Activated T-cell treated with anti-CD3 and anti-CD28 coated beads for 48 hours (primary cell): ENCODE measurements around the gene NPNT.
"Not testable (repeated sequence)": the region's sequence is repeated elsewhere in the genome, so short reads cannot be mapped to it uniquely, and the experiment has no call there.

Experiments
- DNase-seq: peaks from one replicate; pipeline ENCODE4 v3.0.0-alpha.2; 2020; ENCODE audit warnings: low read depth

The NPNT gene

GRCh38 chr4:105894660-105895582 is at the start of gene NPNT:
Gene NPNT (plus strand): TSS chr4:105895471. CDS start chr4:105895653, 182 bp downstream.
- no peak for DNase-seq

- no peak for DNase-seq
Observed at GRCh38 chr4:105845559-105845958, 49.7 kb upstream of the NPNT start.

- not testable (repeated sequence) for DNase-seq
Observed at GRCh38 chr4:105848359-105848758, 46.9 kb upstream of the NPNT start.

GRCh38 chr4:105851196-105851595 is 44.1 kb upstream of the NPNT start:
- DNase-seq: no peak

- DNase-seq: not testable (repeated sequence)
Observed at GRCh38 chr4:105852230-105852629, 43.0 kb upstream of the NPNT start.

- no peak for DNase-seq
Observed at GRCh38 chr4:105858466-105859040, 36.7 kb upstream of the NPNT start.

DNA sequence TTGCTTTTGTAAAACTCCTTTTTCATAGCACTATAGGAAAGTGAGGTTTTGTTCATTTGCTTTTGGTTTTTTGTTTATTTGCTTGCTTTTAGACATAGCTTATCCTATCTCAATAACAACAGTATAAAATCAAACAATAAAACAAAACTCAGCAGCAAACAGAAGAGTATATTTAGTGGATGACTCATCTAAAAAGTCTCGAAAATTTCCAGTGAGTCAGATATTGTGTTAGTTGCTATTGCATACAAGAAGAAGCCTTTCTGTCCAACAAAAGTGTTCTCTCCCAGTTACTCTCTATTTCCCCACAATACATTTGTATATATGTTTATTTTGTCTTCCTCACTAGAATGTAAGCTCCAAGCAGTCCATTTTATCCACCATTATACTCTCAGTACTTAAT is 36.0 kb upstream of the NPNT start:
- DNase-seq: no peak

GRCh38 chr4:105870963-105871362 is 24.3 kb upstream of the NPNT start:
- DNase-seq: no peak

- no peak for DNase-seq
Observed at GRCh38 chr4:105871997-105872396, 23.3 kb upstream of the NPNT start.

GRCh38 chr4:105875233-105875632 is 20.0 kb upstream of the NPNT start:
- DNase-seq: no peak

- no peak for DNase-seq
Observed at GRCh38 chr4:105878668-105879067, 16.6 kb upstream of the NPNT start.

DNA sequence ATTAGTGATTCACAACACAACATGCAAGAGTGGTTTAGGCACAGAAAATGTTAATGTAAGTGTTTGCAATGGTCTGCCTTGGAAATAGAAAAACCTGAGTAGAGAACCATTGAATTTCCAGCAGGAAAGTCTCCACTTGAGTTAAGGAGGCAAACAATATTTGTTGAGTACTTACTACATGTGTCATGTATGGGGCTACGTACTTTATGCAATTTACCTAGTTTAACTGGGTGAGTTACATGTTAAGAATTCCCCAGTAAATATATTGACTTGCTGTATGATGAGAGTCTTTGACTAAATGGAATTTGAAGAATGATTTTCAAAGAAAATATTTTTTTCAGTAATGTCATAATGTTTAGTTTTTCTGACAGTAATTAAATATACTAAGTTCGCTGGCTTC is 7.8 kb upstream of the NPNT start:
- no peak for DNase-seq

- DNase-seq: peak; percentile 10
Observed at GRCh38 chr4:105895583-105896460, 551 bp downstream of the NPNT start.

- no peak for DNase-seq
Observed at GRCh38 chr4:105896461-105896942, 1.2 kb downstream of the NPNT start.

DNA sequence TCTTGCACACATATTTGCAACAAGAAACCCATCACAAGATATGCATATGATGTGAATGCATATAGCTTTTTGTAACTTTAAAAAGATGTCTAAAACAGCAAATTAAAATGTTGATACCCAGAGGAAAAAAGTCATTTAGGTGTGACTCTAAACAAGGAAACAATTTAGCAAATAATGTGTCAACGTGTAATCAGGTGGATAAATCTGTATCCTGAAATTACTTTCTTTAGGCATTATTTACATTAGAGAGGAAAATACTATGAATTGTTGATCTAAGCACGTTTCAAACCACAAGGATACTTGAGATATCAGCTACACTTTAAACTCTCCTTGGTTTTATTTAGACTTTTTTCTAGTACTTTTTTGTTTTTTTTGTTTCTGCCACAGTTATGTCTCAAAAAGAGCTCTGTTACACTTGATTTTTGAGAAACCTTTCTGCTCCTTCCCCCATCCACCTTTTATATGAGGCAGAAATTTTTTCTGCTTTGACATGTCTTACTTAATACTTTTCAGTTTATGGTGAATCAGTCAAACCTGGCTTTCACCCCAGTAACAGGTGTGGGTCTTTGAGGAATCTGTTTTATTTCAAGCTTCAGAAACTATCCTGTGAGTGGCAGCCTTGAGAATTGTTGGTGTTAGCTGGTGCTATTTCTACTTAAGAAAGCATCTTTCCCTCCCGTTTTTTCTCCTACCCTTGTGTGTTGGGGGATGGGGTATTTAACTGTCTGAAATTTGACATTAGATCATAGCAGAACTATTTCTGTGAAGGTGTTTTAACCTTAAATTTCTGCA is 1.9 kb downstream of the NPNT start:
- DNase-seq: no peak

GRCh38 chr4:105900541-105900940 is 5.3 kb downstream of the NPNT start:
- DNase-seq: no peak

GRCh38 chr4:105902550-105903262 is 7.4 kb downstream of the NPNT start:
- no peak for DNase-seq

DNA sequence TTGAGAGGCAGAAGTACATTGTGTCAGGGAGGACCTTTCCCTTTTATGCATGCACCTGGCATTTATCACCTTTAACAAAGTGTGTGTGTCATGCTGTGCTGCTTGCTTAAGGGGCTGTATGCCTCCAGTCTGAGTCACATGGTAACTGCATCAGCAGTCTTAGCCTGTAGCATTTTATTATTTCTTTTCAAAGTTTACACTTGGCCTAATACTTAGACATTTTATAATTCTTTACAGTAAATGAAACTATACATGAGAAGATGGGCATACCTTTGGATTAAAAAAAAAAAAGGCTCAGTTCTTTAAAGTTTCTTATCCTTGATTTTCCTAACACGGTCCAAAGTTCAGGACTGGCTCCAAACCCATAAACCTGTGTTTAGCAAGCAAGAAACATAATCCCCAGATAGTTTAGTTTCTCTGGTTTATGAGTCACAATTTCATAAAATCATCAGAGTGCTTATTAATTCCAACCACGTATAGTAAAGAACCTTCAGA is 14.6 kb downstream of the NPNT start:
- no peak for DNase-seq

DNA sequence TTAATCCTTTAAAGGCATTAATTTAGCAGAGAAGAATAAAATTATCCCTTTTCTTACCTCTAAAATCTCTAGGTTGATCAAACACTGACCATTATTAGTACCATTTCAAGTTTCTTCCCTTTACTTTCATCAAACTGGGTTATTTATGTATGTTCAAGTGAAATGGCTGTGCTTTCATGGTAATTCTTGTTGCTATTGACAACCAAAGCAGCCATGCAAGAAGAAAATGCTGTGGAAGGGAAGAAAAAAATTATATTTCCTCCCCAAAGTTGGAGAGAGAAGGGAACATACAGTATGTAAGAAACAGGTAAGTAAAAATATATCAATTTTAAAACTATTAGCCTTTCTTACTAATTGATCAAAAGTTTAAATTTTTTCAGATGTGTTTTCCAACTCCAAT is 16.2 kb downstream of the NPNT start:
- DNase-seq: no peak

GRCh38 chr4:105912633-105913032 is 17.4 kb downstream of the NPNT start:
- DNase-seq: no peak
